HG03520 (cell line): ENCODE measurements around the gene DLGAP4.

Experiments used
- ATAC-seq: cut with Tn5 transposase; IDR thresholded peaks from one replicate; pipeline ENCODE4 v1.9.1; 2021; ENCODE audit warnings: mild to moderate bottlenecking, moderate library complexity; ENCODE audit not compliant: unreplicated experiment

The DLGAP4 gene

GRCh38 chr20:36306553-36307411 lies 643 bp downstream of the DLGAP4 start:
- ATAC-seq, result no peak

GRCh38 chr20:36307412-36308325 lies 1.5 kb downstream of the DLGAP4 start:
- no peak for ATAC-seq

GRCh38 chr20:36308353-36308752 lies 2.2 kb downstream of the DLGAP4 start:
- no peak for ATAC-seq

- no peak for ATAC-seq
Observed at GRCh38 chr20:36308986-36309385, 2.8 kb downstream of the DLGAP4 start.

- no peak for ATAC-seq
Observed at GRCh38 chr20:36309643-36310042, 3.5 kb downstream of the DLGAP4 start.

- ATAC-seq, result no peak
Observed at GRCh38 chr20:36310215-36310981, 4.3 kb downstream of the DLGAP4 start.

GRCh38 chr20:36311141-36311853 lies 5.2 kb downstream of the DLGAP4 start:
- no peak for ATAC-seq

- no peak for ATAC-seq
Observed at GRCh38 chr20:36311854-36312723, 6.0 kb downstream of the DLGAP4 start.

GRCh38 chr20:36312724-36313441 lies 6.7 kb downstream of the DLGAP4 start:
- no peak for ATAC-seq

GRCh38 chr20:36313476-36313875 lies 7.3 kb downstream of the DLGAP4 start:
- no peak for ATAC-seq

GRCh38 chr20:36313926-36314325 lies 7.8 kb downstream of the DLGAP4 start:
- ATAC-seq, result no peak

GRCh38 chr20:36314734-36315544 lies 8.8 kb downstream of the DLGAP4 start:
- ATAC-seq, result no peak

- ATAC-seq, result no peak
Observed at GRCh38 chr20:36315545-36316351, 9.6 kb downstream of the DLGAP4 start.

- no peak for ATAC-seq
Observed at GRCh38 chr20:36317675-36318074, 11.5 kb downstream of the DLGAP4 start.

GRCh38 chr20:36318166-36318565 lies 12.0 kb downstream of the DLGAP4 start:
- no peak for ATAC-seq

- ATAC-seq, result no peak
Observed at GRCh38 chr20:36319356-36320260, 13.5 kb downstream of the DLGAP4 start.
